Head of caudate nucleus (tissue), 42 donors: ENCODE measurements around the gene WDR17.

Experiments
- DNase-seq, 42 donors: peaks; one replicate each; pipeline versions ENCODE4 v3.0.0 to v3.0.0-alpha.2; 2020 to 2021; ENCODE audit warnings: mixed read lengths in 7 of 42
- intact Hi-C: fragments of 100-400 bp; cut with DNase I; formaldehyde crosslinking; loops from one replicate; pipeline ENCODE4 v1.15.0; 2022

WDR17 gene

GRCh38 chr4:176066757-176067156 lies 1.1 kb downstream of the WDR17 start:
- DNase-seq = peak in 8 of 42 donors; percentile 18 to 34 (median 28)
- intact Hi-C loops = loop anchor here (10.0 kb wide), 1 partner anchor 258 kb away; no protein-coding TSS in a partner anchor

GRCh38 chr4:176077561-176077960 lies 11.9 kb downstream of the WDR17 start:
- DNase-seq = no peak

GRCh38 chr4:176084769-176085168 lies 19.1 kb downstream of the WDR17 start:
- no peak for DNase-seq
- intact Hi-C loops = no loop called here

More at GRCh38 chr4:176077561-176077960, 11.9 kb downstream of the WDR17 start:
- intact Hi-C loops = no loop called here

- intact Hi-C loops = no loop called here
- no peak for DNase-seq
Measured at GRCh38 chr4:176090115-176090514, 24.5 kb downstream of the WDR17 start.

- intact Hi-C loops = no loop called here
- DNase-seq = no peak
Measured at GRCh38 chr4:176099314-176099713, 33.7 kb downstream of the WDR17 start.

- intact Hi-C loops = no loop called here
- DNase-seq = no peak
Measured at GRCh38 chr4:176102414-176103063, 36.9 kb downstream of the WDR17 start.

GRCh38 chr4:176107695-176108094 lies 42.1 kb downstream of the WDR17 start:
- intact Hi-C loops = no loop called here

GRCh38 chr4:176123710-176124407 lies 58.2 kb downstream of the WDR17 start:
- intact Hi-C loops = no loop called here
- peak in 27 of 42 donors; percentile 5 to 70 (median 22) for DNase-seq

More at GRCh38 chr4:176107695-176108094, 42.1 kb downstream of the WDR17 start:
- DNase-seq = no peak

GRCh38 chr4:176125063-176125462 lies 59.4 kb downstream of the WDR17 start:
- intact Hi-C loops = no loop called here
- DNase-seq = no peak

- no peak for DNase-seq
- intact Hi-C loops = no loop called here
Measured at GRCh38 chr4:176134670-176135069, 69.0 kb downstream of the WDR17 start.

- intact Hi-C loops = no loop called here
- DNase-seq = no peak
Measured at GRCh38 chr4:176137631-176138030, 72.0 kb downstream of the WDR17 start.

GRCh38 chr4:176139518-176139917 lies 73.9 kb downstream of the WDR17 start:
- DNase-seq = no peak
- intact Hi-C loops = no loop called here

- no peak for DNase-seq
- intact Hi-C loops = no loop called here
Measured at GRCh38 chr4:176142253-176142652, 76.6 kb downstream of the WDR17 start.

GRCh38 chr4:176149680-176150355 lies 84.2 kb downstream of the WDR17 start:
- intact Hi-C loops = no loop called here
- DNase-seq = no peak

GRCh38 chr4:176150356-176150682 lies 84.7 kb downstream of the WDR17 start:
- DNase-seq = no peak
- intact Hi-C loops = no loop called here

GRCh38 chr4:176150704-176151103 lies 85.1 kb downstream of the WDR17 start:
- DNase-seq = no peak
- intact Hi-C loops = no loop called here

GRCh38 chr4:176153124-176153523 lies 87.5 kb downstream of the WDR17 start:
- intact Hi-C loops = no loop called here

GRCh38 chr4:176156656-176157055 lies 91.0 kb downstream of the WDR17 start:
- no peak for DNase-seq
- intact Hi-C loops = no loop called here

More at GRCh38 chr4:176153124-176153523, 87.5 kb downstream of the WDR17 start:
- DNase-seq = no peak

GRCh38 chr4:176163041-176163440 lies 97.4 kb downstream of the WDR17 start:
- DNase-seq = peak in 33 of 42 donors; percentile 6 to 85 (median 50)
- intact Hi-C loops = no loop called here

- intact Hi-C loops = no loop called here
Measured at GRCh38 chr4:176185051-176185450, 119.4 kb downstream of the WDR17 start.

More at GRCh38 chr4:176185051-176185450, 119.4 kb downstream of the WDR17 start:
- DNase-seq = no peak
